ENCODE measurements around the gene MMAB.

Gene MMAB

DNA sequence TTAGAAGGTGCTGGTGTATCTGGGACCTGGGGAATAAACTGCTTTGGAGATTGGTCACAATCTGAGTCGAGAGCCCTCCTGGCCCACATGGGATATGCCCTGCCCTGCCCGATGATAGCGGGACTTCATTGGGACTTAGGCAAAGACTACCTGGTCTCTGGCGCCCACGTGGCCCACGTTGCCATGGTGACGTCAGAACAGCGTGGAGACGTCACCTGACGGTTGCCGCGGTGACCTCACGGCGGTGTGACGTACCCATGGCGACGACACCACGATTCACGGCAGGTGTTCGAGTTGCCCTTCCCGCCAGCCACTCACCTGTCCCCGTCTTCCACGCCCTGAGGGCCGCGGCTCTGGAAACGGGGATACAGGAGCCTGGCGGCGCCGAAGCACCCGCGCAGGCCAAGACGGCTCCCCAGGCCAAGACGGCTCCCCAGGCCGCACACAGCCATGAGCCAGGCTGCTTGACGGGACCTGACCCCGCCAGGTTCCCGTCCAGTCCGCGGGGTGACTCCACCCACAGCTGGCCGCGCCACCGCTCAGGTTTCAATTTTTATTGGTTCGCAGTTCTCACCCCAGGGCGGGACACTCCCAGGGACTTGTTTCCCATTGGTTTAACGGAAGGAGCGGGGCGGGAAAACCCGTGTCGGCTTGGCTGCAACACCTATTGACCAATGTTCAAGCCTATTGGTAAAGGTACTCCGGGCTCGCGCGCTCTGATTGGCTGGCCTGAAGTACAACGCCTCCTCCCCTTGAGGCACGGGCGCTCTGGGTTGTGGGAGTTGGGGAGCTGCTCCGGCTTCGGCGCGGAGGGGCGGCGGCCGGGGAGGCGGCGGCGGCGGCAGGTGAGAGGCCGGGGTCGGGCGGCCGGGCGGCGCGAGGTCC lies at the start of gene MMAB, which contains the start of gene MVK:
Gene MMAB, minus strand, starts transcription at position 476 of the 885 bp plus-strand sequence. Its CDS starts 24 bp downstream, at position 452.
Gene MVK, plus strand, starts transcription at position 766 of the 885 bp plus-strand sequence. CDS start 1,029 bp downstream, outside the sequence.
- H3K4me3 ChIP-seq (ENCODE audit: low read depth, low read length), result peak within 1 kb of the TSS; percentile 95
- peak; percentile 100 for DNase-seq (ENCODE audit: low read depth)
- TF ChIP-seq, protein P1, sequence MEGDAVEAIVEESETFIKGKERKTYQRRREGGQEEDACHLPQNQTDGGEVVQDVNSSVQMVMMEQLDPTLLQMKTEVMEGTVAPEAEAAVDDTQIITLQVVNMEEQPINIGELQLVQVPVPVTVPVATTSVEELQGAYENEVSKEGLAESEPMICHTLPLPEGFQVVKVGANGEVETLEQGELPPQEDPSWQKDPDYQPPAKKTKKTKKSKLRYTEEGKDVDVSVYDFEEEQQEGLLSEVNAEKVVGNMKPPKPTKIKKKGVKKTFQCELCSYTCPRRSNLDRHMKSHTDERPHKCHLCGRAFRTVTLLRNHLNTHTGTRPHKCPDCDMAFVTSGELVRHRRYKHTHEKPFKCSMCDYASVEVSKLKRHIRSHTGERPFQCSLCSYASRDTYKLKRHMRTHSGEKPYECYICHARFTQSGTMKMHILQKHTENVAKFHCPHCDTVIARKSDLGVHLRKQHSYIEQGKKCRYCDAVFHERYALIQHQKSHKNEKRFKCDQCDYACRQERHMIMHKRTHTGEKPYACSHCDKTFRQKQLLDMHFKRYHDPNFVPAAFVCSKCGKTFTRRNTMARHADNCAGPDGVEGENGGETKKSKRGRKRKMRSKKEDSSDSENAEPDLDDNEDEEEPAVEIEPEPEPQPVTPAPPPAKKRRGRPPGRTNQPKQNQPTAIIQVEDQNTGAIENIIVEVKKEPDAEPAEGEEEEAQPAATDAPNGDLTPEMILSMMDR (conservative IDR thresholded peaks at IDR 0.05; ENCODE audit: low read depth, low read length), result no peak

- no peak for DNase-seq (ENCODE audit: low read depth)
- H3K4me3 ChIP-seq (ENCODE audit: low read depth, low read length), result no peak overlapping the region
- TF ChIP-seq, protein P1 (conservative IDR thresholded peaks at IDR 0.05; ENCODE audit: low read depth, low read length), result no peak
Observed at GRCh38 chr12:109621901-109622364, 48.6 kb upstream of the MMAB start.

- no peak overlapping the region for H3K4me3 ChIP-seq (ENCODE audit: low read depth, low read length)
- peak; percentile 27 for DNase-seq (ENCODE audit: low read depth)
- TF ChIP-seq, protein P1 (conservative IDR thresholded peaks at IDR 0.05; ENCODE audit: low read depth, low read length), result no peak
Observed at GRCh38 chr12:109621211-109621694, 47.9 kb upstream of the MMAB start.

GRCh38 chr12:109619002-109619604 lies 45.8 kb upstream of the MMAB start:
- TF ChIP-seq, protein P1 (conservative IDR thresholded peaks at IDR 0.05; ENCODE audit: low read depth, low read length), result no peak
- no peak for DNase-seq (ENCODE audit: low read depth)
- no peak overlapping the region for H3K4me3 ChIP-seq (ENCODE audit: low read depth, low read length)

DNA sequence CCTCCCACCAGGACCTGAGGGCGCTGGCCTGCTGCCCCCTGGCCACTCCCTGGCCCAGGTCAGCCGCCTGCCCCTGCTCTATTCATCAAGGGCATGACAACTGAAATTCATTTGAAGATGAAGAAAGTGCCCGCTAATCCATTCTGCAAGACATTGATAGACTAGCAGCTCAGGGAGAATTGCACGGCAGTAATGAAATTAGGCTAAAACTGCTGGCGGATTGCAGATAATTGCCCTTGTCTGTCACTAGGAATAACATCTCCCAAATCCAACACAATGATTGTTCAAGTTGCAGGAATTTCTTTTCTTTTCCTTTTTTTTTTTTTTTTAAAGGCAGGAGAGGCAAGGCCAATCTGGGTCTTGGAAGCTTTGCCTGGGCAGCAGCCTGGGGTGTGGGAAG lies 44.8 kb upstream of the MMAB start:
- TF ChIP-seq, protein P1 (conservative IDR thresholded peaks at IDR 0.05; ENCODE audit: low read depth, low read length), result no peak

DNA sequence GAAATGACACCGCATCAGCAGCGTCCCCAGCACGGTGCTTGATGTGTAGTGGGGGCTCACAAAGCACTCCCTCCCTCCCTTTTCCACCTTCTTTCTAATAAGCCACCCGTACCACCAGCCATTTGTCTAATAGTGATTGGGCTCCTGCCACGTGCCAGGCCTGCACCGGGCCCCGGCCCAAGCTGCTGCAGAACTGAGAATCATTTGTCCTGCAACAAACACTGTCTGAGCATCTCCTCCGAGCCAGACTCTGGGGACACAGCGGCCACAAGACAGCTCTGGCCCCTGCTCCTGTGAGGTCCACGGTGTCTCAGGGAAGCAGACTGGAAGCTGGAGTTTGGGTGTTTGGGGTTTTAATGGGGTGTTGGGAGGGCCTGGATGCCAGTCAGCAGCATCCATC lies 44.2 kb upstream of the MMAB start:
- no peak overlapping the region for H3K4me3 ChIP-seq (ENCODE audit: low read depth, low read length)
- no peak for DNase-seq (ENCODE audit: low read depth)
- TF ChIP-seq, protein P1 (conservative IDR thresholded peaks at IDR 0.05; ENCODE audit: low read depth, low read length), result no peak

More for the DNA sequence above, 44.8 kb upstream of the MMAB start:
- H3K4me3 ChIP-seq (ENCODE audit: low read depth, low read length), result no peak overlapping the region
- DNase-seq (ENCODE audit: low read depth), result no peak

Measured in choroid plexus epithelial cell (primary cell).